ENCODE measurements around the gene VPS16. TPM values are rescaled to one million over a fixed set of nuclear protein-coding genes. Genes with fewer than 3 reads are reported as not detected.

VPS16 gene
- total and polyA plus RNA-seq, 2 of the 13 experiments (the other 11 are each of a cell fraction or from before 2014, with no cell fraction given): 34.2 to 35.4 TPM

DNA sequence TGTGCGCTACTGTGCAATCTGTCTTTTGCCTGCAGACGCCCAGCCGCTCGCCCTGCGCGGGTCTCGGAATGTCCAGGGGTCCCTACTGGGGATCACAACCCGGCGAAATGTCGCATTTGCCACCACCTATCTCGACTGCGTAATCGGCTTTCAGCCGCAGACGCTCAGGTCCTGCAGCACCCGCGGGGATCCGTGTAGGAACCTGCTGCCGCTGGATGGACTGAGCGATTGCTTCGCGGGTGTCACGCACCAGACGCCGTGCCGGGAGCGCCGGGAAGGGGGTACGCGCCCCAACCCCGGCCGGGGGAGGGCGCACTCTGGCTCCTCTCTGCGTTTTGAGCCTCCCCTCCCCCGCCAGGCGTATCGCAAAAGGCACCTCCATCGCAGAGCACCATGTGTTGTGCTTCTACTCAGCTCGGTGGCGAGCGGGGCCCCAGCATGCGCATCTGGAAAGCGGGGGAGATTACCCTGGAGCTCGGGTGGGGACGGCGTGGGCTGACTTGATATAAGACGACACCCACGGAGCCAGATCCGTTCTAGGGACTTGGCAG lies 32.0 kb downstream of the VPS16 start (continued):
- no peak for TF ChIP-seq ASH2L (IDR thresholded peaks at IDR 0.05; ENCODE audit: insufficient read length, low read depth, low read length)
- TF ChIP-seq ZNF101 (CRISPR knock-in tag; IDR thresholded peaks at IDR 0.05; ENCODE audit: borderline replicate concordance, low read depth): no peak
- TF ChIP-seq GTF3A (CRISPR knock-in tag; conservative IDR thresholded peaks at IDR 0.05): no peak; the same call in 1 of the 2 replicates
- peak; percentile 48; the same call in 1 of the 2 replicates for TF ChIP-seq TARDBP (CRISPR knock-in tag; IDR thresholded peaks at IDR 0.05)
- TF ChIP-seq ATAD3A (CRISPR knock-in tag; IDR thresholded peaks at IDR 0.05): no peak
- no peak; the same call in 1 of the 2 replicates for TF ChIP-seq NFKB2 (CRISPR knock-in tag; IDR thresholded peaks at IDR 0.05; ENCODE audit: borderline replicate concordance)
- TF ChIP-seq ZNF564 (CRISPR knock-in tag; IDR thresholded peaks at IDR 0.05): no peak
- peak; percentile 41 for TF ChIP-seq TEAD3 (CRISPR knock-in tag; optimal IDR thresholded peaks at IDR 0.05; ENCODE audit: borderline replicate concordance)

GRCh38 chr20:2873010-2873746 lies 32.6 kb downstream of the VPS16 start, which contains the start of gene PTPRA:
TSS of gene PTPRA (plus strand) at chr20:2873481. CDS start at chr20:2964278, 90,797 bp downstream.
- Histone ChIP-seq H4K20me1 (ENCODE audit: insufficient read depth, low read length) (no peaks in the 10 kb centered on the region), H3K27ac (ENCODE audit: extremely low read length, insufficient read depth, low read length) (peak within 1 kb of the TSS; percentile 49), H3K4me3 (replicated peaks in 1 of 3; ENCODE audit: insufficient read depth in 1 of 3, low read depth in 2 of 3, low read length in 3 of 3) (peak within 1 kb of the TSS; percentile 77 to 98 (median 92)), H2AFZ (ENCODE audit: low read length) (peak within 1 kb of the TSS; percentile 86), H3K79me2 (ENCODE audit: insufficient read depth, low read length) (peaks cover 41% of the 10 kb centered on the region), H3K9me3 (ENCODE audit: low read length) (no peaks in the 10 kb centered on the region), H3K27me3 (ENCODE audit: control insufficient read depth in 1 of 2, insufficient read depth in 2 of 2, low read length in 2 of 2) (peaks cover 0 to 18% of the 10 kb centered on the region in 2 experiments; a peak in 3 of 5 replicates), H3K4me1 (ENCODE audit: insufficient read depth, low read length) (peaks cover 63% of the 10 kb centered on the region), H3K4me2 (ENCODE audit: low read depth, low read length) (peak within 1 kb of the TSS; percentile 96), H3K36me3 (replicated peaks in 1 of 2; ENCODE audit: control insufficient read depth in 1 of 2, insufficient read depth in 2 of 2, low read length in 2 of 2) (peaks cover 0 to 3% of the 10 kb centered on the region in 2 experiments; a peak in 1 of 5 replicates), H3K9ac (ENCODE audit: insufficient read depth, low read depth, low read length) (peak within 1 kb of the TSS; percentile 84)
- BruUV-seq (replicated peaks): no TSS peak
- intact Hi-C loops (cut with micrococcal nuclease; ENCODE audit: unreplicated experiment) (loop anchor here (10.0 kb wide), 1 partner anchor 72 kb away; no protein-coding TSS in a partner anchor), in situ Hi-C loops (cut with HindIII; ENCODE audit: extremely low pct_ligation_motif_present, low pct_unique_long_range_greater_than_20kb) (no loop called here)
- peak; percentile 90 for ATAC-seq
- FAIRE-seq: peak; percentile 8
- CTCF ChIA-PET (ENCODE audit: low intra/inter-chr PET ratio, low total read pairs): no interaction called here
- POLR2A ChIA-PET: interaction anchor here (0.6 to 1.8 kb wide), 13 partner anchors 8 to 350 kb away, joined by 3 to 11 read pairs (median 3); partner anchors contain the start of genes PCED1A and VPS16
- DNase-seq (ENCODE audit: low spot score): peak; percentile 91
- under 1% methylated on average over 50 of the region's 83 CpGs for WGBS (ENCODE audit: low lambda C conversion rate)
- TF ChIP-seq RBM39 (IDR thresholded peaks at IDR 0.05; ENCODE audit: low read depth, low read length, poor library complexity, severe bottlenecking) (no peak), SMAD1 (CRISPR knock-in tag; IDR thresholded peaks at IDR 0.05; ENCODE audit: borderline replicate concordance, low read depth) (peak; percentile 75; the same call in 1 of the 2 replicates), GABPB1 (CRISPR knock-in tag; IDR thresholded peaks at IDR 0.05) (peak; percentile 75; the same call in 1 of the 2 replicates), FOXO1 (CRISPR knock-in tag; IDR thresholded peaks at IDR 0.05) (peak; percentile 56; the same call in 1 of the 2 replicates), SATB2 (CRISPR knock-in tag; IDR thresholded peaks at IDR 0.05) (no peak), ZNF7 (CRISPR knock-in tag; IDR thresholded peaks at IDR 0.05) (no peak; the same call in 1 of the 2 replicates), SRSF9 (IDR thresholded peaks at IDR 0.05; ENCODE audit: borderline replicate concordance, insufficient read depth, low read depth, low read length, poor library complexity, severe bottlenecking) (no peak), PAF1 (CRISPR knock-in tag; IDR thresholded peaks at IDR 0.05) (no peak)

Measured in HepG2 (cell line).